HG02884 (cell line): ENCODE data around the gene ASB7.
"Not testable (repeated sequence)": the region's sequence is repeated elsewhere in the genome, so short reads cannot be mapped to it uniquely, and the experiment has no call there.

Source experiments
- ATAC-seq: cut with Tn5 transposase; IDR thresholded peaks from one replicate; pipeline ENCODE4 v1.9.1; 2021; ENCODE audit warnings: mild to moderate bottlenecking, moderate library complexity; ENCODE audit not compliant: unreplicated experiment

The ASB7 gene

DNA sequence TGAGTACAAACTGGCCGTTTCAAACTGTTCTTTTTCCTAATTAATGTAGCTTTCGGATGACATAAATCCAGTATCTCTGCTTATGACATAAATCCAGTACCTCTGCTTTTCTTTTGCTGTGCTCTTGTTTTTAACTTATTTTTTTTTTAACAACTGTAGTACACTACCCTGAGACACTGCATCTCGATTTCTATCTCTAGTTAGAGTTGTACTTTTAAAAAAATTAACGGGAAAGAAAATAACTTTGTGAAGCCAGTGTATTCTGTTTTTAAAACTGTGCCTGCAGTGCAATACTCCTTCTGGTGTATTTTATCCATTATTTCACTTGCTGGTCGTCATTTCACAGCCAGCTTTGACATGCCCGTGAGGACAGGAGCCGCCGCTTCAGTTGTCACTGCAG lies 46.6 kb downstream of the ASB7 start:
- ATAC-seq, result no peak

DNA sequence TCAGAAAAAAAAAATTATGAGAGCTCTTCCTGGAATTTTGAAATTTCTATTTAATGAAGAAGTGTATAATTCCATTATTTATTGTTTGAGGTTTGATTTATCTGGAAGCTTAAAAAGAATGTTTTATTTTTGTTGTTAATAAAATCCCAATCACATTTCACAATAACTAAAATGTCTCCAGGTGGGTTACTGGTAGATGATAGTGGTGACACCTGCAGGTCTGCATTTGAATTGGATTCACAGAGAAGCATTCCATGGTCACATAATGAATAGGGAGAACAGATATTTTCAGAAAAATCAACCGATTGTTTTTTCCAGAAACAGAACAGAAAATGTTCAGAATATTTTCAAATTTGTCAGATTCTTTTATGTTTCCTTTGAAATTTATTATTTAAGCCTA lies 48.3 kb downstream of the ASB7 start:
- ATAC-seq, result no peak

DNA sequence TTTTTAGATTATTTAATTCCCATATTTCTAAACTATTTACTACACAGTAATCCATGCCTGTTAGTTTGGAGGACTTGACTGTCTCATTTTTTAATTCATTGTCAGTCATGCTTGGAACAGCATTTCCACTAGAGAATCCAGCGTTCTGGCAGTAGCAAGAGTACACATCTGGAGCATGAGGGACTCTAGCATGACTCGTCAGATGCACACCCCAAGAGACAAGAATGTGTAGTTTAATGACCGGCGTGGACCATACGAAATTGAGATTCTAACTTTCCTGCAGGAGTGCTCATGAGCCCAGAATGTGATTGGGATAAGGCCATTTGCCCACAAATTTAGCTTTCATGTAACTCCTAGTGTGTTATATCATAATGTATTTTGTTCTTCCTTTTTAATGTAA lies 48.9 kb downstream of the ASB7 start:
- ATAC-seq, result no peak

DNA sequence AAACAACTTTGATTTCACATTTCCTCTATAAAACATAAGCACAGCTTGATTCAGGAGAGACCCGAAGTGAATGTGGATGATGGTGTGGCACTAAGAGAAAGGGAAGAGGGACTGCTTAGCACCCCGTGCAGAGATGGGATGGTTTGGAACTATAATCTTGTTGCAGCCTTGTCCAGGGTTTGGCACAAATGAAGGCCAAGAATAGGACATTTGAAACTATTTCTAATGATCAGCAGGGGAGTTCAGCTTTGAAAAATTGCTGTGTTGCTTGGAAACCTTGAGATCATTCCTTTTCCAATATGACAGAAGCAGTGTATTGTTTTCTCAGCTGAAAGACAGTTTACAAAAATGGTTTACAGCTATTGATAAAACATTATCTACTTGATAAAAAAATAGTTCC lies 49.7 kb downstream of the ASB7 start:
- no peak for ATAC-seq

DNA sequence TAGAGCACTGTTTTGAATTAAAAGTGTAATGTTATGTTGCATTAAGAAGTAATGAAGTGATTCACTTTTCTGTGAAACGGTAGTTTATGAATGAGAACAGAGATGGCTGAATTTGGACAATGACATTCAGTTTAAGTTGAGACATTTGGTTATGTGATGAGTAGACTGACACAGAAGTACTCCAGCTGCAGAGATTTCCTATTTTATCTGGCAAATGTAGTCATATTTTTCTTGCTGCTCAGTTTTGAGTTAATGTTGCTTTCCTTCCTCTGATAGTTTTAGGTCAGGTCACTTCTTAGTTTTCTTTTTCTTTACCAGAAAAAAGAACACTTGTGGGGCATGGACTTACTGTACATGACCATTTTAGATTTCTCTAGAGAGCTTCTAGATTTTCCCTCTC lies 51.2 kb downstream of the ASB7 start:
- no peak for ATAC-seq

DNA sequence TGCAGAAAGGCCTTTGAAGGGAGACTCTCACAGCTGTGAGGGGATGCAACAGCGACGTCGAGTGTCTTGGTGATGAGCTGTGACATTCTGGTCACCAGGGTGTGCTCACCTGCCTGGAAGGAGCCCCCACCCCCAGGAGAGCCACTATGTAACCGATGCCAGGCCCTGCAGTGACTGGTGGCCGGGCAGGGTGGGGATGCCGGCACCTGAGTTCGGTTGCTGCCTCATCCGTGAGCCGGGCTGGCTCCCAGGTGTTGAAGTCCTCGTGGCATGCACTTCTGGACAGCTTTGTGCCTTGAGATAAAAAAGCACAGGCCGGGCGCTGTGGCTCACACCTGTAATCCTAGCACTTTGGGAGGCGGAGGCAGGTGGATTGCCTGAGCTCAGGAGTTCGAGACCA lies 56.5 kb downstream of the ASB7 start:
- no peak for ATAC-seq

DNA sequence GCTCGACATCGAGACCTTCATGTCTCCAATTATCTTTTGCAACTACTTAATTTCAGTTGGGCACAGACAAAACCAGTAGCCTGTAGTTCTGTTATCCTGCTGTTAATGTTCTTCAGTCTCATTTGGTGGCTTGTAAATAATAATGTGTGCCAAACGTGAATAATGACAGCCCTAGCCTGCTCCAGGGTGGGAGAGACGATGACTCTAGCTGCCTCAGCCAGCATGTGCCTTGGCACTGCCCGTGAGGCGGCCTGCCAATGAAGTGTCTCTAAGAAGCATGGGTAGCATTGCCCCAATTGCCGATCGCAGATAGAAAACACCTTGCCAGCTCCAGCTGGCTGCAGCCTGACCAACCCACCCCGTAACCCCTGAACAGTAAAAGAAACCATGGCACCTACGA lies 58.8 kb downstream of the ASB7 start:
- no peak for ATAC-seq

DNA sequence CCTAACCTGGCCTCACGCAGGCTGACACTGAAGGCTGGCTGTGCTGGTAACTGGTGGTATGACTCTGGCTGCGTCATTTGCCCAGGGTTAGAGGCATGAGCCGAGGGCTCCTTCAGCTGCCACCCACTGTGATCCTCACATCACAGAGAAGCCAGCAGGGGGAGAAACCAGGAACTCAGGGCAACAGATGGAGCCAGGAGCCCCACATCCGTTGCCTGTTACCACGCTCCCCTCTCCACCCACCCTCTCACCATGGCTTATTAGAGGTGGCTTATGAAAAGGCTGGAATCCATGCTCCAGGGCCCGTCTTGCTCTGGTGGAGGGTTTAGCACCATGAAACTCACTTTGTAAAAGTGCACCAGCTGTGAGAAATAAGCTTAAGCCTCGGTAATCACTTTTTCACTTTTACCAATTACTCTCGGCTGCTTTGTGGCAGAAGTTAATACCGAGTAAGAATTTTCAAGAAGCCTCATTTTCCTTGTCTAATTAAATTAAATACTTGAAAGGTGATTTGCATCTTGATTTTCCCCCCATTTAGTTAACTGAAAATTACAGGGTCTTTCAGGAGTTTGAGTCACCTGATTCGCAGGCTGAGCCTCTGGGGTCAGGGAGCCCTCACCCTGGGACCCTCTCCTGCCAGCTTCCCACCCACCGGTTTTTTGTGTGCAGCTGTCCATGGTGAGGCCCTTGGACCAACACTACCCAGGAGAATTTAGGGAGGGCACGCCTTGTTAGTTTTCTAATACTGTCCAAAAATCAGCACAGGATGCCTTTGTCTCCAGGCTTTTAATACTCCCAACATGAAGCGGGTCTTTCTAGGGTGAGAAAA lies 60.9 kb downstream of the ASB7 start:
- no peak for ATAC-seq

DNA sequence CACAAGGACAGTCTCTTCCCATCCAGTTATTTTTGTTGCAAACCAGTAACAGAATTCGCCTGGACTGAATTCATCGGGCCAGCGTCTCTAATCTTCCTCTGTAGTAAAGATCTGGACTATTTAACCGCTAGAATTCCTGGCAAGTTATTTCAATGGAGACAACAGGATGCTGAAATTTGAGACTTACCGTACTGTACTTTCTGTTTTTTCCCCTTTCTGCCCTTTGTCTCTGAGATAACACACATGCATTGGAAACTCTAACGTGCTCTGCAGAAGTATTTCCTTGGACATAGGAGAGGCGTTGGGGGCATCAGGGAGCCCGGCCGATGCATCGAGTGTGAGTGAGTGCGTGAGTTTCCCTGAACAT lies 61.5 kb downstream of the ASB7 start:
- no peak for ATAC-seq

DNA sequence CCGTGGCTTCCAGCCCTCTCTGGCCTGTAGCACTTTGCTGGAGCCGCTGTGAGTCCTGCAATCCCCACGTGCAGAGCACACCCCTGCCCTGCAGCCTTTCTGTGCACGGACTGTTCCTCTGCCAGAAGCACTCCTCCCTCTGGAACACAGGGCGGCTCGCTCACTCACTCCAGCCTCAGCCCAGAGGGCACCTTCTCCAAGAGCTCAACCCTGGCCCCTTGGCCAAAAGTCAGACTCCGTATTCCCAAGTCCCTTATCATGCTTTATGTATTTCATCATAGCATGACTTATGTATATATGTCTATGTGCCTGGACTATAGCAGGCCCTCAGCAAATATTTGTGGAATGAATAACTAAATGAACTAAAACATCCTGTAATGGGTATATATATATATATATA lies 63.2 kb downstream of the ASB7 start:
- ATAC-seq, result no peak

DNA sequence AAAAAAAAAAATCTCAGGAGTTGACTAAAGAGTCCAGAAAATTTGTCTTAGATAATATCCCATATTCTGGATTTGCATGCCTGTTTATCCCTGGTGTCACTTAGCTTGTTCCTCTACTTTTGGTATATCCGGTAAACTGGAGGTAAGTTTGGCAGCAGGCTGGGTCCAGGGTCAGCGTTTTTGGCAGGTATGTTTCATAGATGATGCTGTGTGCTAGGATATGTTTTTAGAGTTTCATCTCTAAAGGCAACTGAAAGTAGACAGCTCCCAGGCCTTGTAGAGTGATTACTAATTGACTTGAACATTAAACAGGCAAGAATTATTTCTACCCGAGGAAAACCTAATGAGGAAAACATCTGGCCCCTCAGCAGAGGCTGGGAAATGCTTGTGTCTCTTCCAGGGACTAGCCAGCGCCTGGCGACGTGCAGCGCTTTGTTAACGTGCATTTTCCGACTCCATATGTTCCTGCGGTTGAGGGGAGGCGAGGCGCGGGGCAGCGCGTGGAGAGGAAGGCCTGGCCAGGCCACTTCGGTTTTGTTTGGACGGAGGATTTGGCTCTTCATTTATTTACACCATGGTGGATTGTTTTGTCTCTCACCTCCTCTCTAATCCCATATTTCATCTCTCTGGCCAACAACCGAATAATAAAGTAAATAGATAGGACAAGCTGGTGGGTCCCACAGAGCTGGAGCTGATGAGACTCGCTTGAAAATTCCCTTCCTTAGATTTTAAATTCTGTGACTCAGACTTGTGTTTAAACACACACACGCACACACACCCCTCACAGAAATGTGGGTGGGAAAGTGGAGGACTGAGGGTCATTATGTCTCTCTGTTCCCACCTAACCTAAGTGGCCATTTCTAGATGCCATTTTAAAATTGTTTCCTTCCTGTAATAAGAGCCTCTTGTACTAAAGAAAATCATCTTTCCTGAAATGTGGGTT lies 65.3 kb downstream of the ASB7 start:
- no peak for ATAC-seq

DNA sequence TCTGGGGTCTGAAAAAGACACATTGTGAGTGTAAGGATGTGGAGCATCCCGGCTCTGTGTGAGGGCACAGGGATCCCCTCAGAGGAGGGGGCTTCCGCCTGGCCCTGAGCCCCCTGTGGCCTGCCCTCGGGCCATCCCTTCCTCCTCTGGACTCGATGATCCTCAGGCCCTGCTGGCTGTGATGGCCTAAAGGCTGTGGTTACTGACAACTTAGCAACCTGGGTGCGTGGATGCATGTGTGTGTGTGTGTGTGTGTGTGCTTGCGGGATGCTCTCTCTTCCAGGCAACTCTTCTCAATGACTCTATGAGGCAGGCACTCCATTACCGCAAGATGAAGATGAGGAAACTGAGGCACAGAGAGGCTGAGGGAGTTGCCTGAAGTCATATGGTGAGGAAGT lies 66.0 kb downstream of the ASB7 start:
- ATAC-seq, result no peak

DNA sequence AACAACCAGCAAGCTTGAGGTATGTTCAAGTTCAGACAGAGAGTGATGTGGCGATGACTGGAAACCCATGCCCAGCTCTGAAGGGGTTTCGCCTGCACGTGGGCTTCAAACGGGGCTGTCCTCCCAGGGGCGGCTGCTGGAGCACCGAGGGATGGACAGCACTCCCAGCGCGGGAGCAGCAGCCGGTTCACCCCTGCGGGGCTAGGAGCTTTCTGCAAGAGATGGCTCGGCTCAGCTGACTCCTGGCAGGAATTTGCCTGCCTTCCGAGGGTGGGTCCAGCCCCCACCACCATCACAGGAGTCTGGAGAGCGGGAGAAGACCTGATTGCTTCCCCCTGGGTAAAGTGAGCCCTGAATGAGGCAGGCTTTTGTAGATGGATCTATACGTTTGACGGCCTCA lies 66.9 kb downstream of the ASB7 start:
- ATAC-seq, result no peak

DNA sequence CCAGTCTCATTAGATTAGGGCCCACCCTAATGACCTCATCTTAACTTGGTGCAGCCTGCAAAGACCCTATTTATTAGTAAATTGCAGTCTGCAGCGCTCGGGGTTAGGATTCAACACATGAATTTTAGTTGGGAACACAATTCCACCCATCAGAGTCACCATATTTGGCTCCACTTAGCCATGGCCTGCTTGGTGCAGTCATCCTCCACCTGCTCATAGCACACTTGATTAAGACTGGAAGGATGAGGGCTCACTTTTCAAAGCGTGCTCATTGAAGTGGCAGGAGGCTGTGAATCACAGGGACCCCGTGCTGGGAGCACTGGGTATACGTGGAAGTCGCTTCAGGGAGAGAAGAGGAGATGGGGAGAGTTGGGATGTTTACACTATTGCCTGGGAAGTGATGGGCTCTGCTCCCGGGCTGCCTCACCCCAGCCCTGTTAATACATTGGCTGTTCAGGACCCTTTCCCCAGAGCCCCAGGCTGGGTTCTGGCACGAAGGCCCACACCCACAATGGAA lies 68.2 kb downstream of the ASB7 start:
- no peak for ATAC-seq

DNA sequence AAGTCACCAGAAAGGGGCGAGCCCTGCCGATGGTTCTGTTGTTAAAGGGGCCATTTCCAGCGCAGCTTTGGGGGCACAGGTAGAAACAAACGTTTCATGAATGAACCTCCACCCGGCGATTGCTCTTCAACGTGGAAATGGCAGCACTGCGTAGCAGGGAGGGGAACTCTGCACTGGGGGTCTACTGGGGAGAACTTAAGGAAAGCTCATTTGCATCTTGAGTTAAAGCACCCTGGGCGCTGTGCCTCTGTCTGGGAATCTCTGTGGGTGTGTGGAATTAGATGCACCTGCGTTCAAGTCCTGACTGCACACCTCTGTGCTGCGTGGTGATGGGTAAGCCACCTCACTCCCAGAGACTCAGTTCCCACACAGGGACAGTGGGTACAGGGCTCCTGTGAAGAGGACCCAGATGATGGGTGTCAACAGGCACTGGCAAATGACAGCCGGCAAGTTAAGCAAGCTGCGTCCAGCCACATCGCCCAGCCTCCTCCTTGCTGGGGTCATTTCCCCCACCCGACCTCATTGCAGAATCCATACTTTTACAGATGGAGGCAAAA lies 68.8 kb downstream of the ASB7 start:
- no peak for ATAC-seq

DNA sequence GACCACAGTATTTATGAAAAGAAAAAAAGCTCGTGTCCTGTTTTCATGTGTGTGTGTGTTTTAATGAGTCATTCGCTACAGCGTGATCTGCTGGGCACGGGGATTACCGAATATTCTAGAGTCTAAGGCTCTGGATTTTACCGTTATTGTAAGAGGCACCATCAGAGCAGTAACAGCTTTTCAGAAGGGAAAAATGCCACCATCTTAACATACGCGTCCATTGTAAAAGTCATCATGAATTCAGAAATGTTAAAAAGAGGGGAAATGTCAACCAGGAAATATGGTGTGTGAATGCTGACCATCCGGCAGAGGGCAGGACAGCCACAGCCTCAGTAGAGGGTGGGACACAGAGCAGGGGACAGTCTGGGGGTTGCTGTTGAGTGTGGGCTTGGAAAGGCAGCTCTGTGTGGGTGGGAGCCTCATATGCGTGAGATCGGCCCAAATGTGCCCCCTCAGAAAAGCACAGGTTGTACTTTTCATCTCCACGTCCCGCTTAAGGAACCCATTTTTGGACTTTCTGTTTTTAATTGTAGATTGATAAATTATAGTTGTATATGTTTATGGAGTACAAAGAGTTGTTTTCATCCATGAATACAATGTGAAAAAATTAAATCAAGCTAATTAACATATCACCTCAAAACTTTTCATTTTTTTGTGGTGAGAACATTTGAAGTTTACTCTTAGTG lies 69.6 kb downstream of the ASB7 start:
- ATAC-seq, result no peak

DNA sequence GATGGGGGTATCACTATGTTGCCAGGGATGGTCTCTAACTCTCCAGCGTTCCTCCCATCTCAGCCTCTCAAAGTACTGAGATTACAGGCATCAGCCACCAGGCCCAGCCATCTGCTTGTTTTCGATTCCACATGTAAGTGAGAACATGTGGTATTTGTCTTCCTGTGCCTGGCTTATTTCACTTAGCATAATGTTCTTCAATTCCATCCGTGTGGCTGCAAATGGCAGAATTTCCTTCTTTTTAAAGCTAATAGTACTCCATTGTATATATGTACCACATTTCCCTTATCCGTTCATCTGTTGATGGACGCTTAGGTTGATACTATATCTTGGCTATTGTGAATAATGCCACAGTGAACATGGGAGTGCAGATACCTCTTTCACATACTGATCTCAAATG lies 70.6 kb downstream of the ASB7 start:
- no peak for ATAC-seq

DNA sequence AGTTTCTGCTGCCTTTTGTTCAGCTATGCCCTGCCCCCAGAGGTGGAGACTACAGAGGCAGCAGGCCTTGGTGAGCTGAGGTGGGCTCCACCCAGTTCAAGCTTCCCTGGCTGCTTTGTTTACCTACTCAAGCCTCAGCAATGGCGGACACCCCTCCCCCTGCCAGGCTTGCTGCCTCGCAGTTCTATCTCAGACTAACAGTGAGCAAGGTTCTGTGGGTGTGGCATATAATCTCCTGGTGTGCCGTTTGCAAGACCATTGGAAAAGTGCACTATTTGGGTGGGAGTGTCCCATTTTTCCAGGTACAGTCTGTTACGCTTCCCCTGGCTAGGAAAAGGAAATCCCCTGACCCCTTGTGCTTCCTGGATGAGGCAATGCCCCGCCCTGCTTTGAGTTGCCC lies 76.8 kb downstream of the ASB7 start:
- ATAC-seq, result not testable (repeated sequence)

DNA sequence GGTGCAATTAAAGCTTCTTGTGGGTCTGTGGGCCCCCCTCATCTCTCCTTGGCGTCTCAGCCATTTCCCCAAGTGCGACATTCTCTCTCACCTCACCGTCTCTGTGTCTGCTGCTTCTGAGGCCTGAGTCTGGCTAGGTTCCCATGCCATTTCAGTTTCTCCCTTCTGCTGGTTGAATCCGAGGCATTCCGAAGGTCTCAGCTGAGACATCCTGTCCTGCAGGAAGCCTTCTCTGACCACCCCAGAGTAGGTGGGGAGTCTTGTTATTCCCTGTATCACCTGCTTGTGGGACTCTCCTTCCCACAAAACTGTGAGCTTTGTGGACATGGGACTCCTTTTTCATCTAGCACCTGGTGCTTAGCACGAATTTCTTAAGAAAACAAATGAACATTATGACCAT lies 78.3 kb downstream of the ASB7 start:
- ATAC-seq, result no peak

DNA sequence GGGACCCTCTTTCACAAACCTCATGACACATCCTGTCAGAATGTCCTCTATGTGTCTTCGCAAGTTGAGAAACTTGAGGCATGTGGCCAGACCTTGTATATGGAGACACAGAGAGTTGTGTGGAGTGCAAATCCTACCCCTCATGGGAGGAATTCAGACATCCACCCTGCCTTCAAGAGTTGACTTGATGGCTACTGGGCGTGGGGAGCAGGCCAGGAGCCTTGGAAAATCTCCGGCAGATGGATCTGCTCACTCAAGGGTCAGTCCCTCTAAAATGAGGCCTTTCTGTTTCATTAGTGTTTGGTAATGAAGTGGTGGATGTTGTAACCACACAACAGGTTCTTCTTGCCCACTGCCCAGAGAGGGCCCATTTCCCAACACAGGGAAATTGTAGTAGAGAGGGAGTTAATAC lies 79.0 kb downstream of the ASB7 start:
- ATAC-seq, result no peak

DNA sequence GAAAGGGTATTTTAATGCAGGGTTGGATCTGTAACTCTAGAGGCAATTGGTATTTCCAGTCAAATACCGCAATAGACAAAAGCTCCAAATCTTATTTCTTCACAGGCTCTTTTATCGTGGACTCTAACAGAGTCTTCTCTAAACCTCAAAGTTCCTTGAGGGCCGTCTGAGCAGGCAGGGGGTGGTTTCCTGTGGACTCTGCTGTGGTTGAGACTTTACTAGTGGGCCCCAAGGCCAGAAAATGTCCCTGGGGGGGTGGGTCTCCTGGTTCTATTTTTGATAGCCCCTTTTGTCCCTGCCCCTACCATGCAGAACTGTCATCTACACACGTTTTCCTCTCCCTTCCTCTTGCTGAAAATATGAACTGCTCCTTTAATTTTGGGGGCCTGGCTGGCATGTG lies 80.1 kb downstream of the ASB7 start:
- ATAC-seq, result no peak
